Suprapubic skin (tissue), 4 donors: ENCODE measurements around the gene KCNK5. TPM values are rescaled to one million over a fixed set of nuclear protein-coding genes. Genes with fewer than 3 reads are reported as not detected.

ENCODE experiments used
- DNase-seq, 2 donors: peaks; one replicate each; pipeline ENCODE4 v3.0.0-alpha.2; 2019; ENCODE audit warnings: low spot score in 2 of 2
- H3K27ac ChIP-seq: fragments of 200-600 bp; sonication (generic); one replicate; pipeline ENCODE4 v1.5.1; 2019
- H3K27me3 ChIP-seq: fragments of 200-600 bp; sonication (generic); one replicate; pipeline ENCODE4 v1.5.1; 2019
- H3K36me3 ChIP-seq: fragments of 200-600 bp; sonication (generic); one replicate; pipeline ENCODE4 v1.5.1; 2019
- H3K4me1 ChIP-seq: fragments of 200-600 bp; sonication (generic); one replicate; pipeline ENCODE4 v1.5.1; 2019
- H3K4me3 ChIP-seq: fragments of 200-600 bp; sonication (generic); one replicate; pipeline ENCODE4 v1.5.1; 2019; ENCODE audit warnings: mild to moderate bottlenecking
- H3K9me3 ChIP-seq: fragments of 200-600 bp; sonication (generic); one replicate; pipeline ENCODE4 v1.5.1; 2019
- CTCF ChIP-seq, 2 donors: fragments of 200-600 bp in 1 of 2; fragments of 450-650 bp in 1 of 2; sonication (generic) in 1 of 2; IDR thresholded peaks; one replicate each; pipeline ENCODE4 v1.5.1; 2016 to 2019; ENCODE audit warnings: antibody characterized with exemption in 2 of 2, mild to moderate bottlenecking in 1 of 2, moderate library complexity in 1 of 2
- EP300 ChIP-seq: sonication (generic); formaldehyde crosslinking; IDR thresholded peaks from one replicate; pipeline ENCODE4 v1.6.1; 2017; ENCODE audit warnings: antibody characterized with exemption
- POLR2A ChIP-seq, 2 donors: fragments of 450-650 bp; IDR thresholded peaks; one replicate each; pipeline ENCODE4 v1.6.1; 2017; ENCODE audit warnings: antibody characterized with exemption in 2 of 2, mild to moderate bottlenecking in 2 of 2, moderate library complexity in 2 of 2
- POLR2AphosphoS5 ChIP-seq, 3 donors: sonication (generic); formaldehyde crosslinking; IDR thresholded peaks; one replicate each; pipeline ENCODE4 v1.6.1; 2017; ENCODE audit warnings: antibody characterized with exemption in 3 of 3
- WGBS: methylation state at CpG from one replicate; pipeline ENCODE4 v1.1.5; 2018; 5-methylcytosine and 5-hydroxymethylcytosine counted together
- total RNA-seq, 4 donors: library from RNA; depleted of rRNA; stranded (reverse); fragments of >200 nt; gene quantifications; one replicate each; pipeline ENCODE4 v1.1.0, GENCODE V29; 2016

The KCNK5 gene
- total RNA-seq, 4 donors from 2014 or later: 18.6 to 43.9 (median 26.3) TPM

DNA sequence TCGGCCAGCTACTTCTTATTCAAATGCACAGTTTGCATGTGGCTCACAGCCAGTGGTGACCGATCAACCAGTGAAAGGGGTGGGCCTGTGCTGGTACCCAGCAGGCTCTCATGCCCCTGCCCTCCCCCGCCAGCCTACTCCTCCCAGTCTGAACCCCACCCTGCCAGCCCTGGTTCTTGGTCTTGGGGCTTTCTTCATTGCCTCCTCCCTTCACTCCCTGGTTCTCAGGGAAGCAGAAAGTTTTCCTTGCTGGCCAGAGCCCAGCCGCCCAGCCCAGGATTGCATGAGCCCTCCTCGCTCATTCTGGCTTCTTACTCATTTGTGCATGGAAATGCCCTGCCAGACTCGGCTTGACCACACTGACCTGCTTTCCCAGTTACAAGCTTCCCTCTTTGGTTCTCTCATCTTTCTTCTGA lies 44.1 kb upstream of the KCNK5 start:
- Histone ChIP-seq H3K27ac (no peak overlapping the region), H3K9me3 (no peaks in the 10 kb centered on the region), H3K36me3 (no peaks in the 10 kb centered on the region), H3K4me3 (no peak overlapping the region), H3K27me3 (peaks cover 3% of the 10 kb centered on the region), H3K4me1 (no peaks in the 10 kb centered on the region)
- WGBS: 72% methylated on average over 5 of the region's 6 CpGs
- no peak for DNase-seq
- TF ChIP-seq EP300: no peak
- TF ChIP-seq POLR2A (IDR thresholded peaks at IDR 0.05): no peak
- no peak for TF ChIP-seq CTCF (IDR thresholded peaks at IDR 0.05)
- no peak for TF ChIP-seq POLR2AphosphoS5 (IDR thresholded peaks at IDR 0.05)

GRCh38 chr6:39269961-39270360 lies 40.7 kb upstream of the KCNK5 start:
- Histone ChIP-seq H3K4me3 (no peak overlapping the region), H3K27me3 (peaks cover 3% of the 10 kb centered on the region), H3K27ac (no peak overlapping the region), H3K36me3 (no peaks in the 10 kb centered on the region), H3K9me3 (no peaks in the 10 kb centered on the region), H3K4me1 (no peaks in the 10 kb centered on the region)
- TF ChIP-seq CTCF (IDR thresholded peaks at IDR 0.05) (no peak), POLR2AphosphoS5 (IDR thresholded peaks at IDR 0.05) (no peak), EP300 (no peak), POLR2A (IDR thresholded peaks at IDR 0.05) (no peak)
- no peak for DNase-seq
- 87% methylated on average over 1 of the region's 1 CpG for WGBS

DNA sequence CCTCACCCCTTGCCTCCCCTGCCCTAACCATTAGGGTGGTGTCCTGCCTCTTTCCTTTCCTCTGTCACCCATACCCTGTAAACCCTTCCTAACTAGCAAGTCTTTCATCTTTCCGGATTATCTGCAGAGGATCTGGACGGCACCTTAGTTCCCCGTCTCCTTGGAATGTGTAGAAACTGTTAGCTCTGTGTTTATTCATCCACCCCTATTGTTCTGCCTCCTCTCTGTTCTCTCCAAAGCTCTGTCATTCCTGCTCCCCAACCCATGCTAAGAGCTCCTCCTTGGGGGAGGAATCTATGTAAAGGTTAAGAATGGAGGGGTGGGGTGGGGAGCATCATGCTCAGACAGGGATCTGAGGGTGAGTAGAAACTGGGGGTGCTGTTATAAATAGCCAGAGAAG lies 39.4 kb upstream of the KCNK5 start:
- H3K4me3 ChIP-seq: no peak overlapping the region
- H3K27ac ChIP-seq: no peak overlapping the region
- H3K9me3 ChIP-seq: no peaks in the 10 kb centered on the region
- no peak for DNase-seq
- TF ChIP-seq CTCF (IDR thresholded peaks at IDR 0.05) (no peak), EP300 (no peak), POLR2A (IDR thresholded peaks at IDR 0.05) (no peak), POLR2AphosphoS5 (IDR thresholded peaks at IDR 0.05) (no peak)
- WGBS: 85% methylated on average over 3 of the region's 3 CpGs
- peaks cover under 1% of the 10 kb centered on the region for H3K4me1 ChIP-seq
- no peaks in the 10 kb centered on the region for H3K36me3 ChIP-seq
- H3K27me3 ChIP-seq: peaks cover 3% of the 10 kb centered on the region

GRCh38 chr6:39268171-39268570 lies 38.9 kb upstream of the KCNK5 start:
- H3K9me3 ChIP-seq: no peaks in the 10 kb centered on the region
- 84% methylated on average over 6 of the region's 7 CpGs for WGBS
- no peak overlapping the region for H3K4me3 ChIP-seq
- no peak for DNase-seq
- H3K27me3 ChIP-seq: no peaks in the 10 kb centered on the region
- H3K27ac ChIP-seq: no peak overlapping the region
- TF ChIP-seq POLR2AphosphoS5 (IDR thresholded peaks at IDR 0.05) (no peak), EP300 (no peak), CTCF (IDR thresholded peaks at IDR 0.05) (no peak), POLR2A (IDR thresholded peaks at IDR 0.05) (no peak)
- peaks cover 6% of the 10 kb centered on the region for H3K4me1 ChIP-seq
- no peaks in the 10 kb centered on the region for H3K36me3 ChIP-seq

DNA sequence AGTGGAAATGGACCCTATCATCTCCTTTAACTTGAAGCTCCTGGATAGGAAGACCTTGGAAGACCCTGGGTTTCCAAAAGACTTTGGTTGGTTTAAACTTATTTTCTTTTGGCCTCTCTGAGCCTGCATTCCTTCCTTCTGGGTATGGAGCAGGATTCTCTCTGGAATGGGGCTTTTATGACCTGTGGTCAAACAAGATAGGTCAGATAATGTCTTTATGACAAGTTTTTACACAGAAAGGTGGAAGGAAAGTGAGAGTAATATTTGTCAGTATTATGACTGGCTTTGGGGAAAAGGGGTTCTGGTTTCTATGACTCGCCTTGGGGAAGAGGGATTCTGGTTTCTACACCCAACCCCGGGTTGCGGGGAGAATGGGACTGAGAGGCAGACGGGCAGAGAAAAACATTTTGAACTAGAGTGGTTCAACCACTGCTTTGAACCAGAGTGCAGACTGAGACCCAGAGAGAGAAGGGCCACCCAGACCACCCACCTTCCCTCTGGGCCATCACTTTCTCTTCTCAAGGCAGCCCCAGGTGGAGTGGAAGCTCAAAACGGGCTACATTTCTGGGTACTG lies 37.6 kb upstream of the KCNK5 start:
- Histone ChIP-seq H3K27ac (no peak overlapping the region), H3K4me1 (peaks cover 9% of the 10 kb centered on the region), H3K36me3 (no peaks in the 10 kb centered on the region), H3K27me3 (peaks cover 2% of the 10 kb centered on the region), H3K9me3 (no peaks in the 10 kb centered on the region), H3K4me3 (no peak overlapping the region)
- WGBS: 80% methylated on average over 5 of the region's 5 CpGs
- TF ChIP-seq EP300: no peak
- no peak for TF ChIP-seq POLR2A (IDR thresholded peaks at IDR 0.05)
- no peak for TF ChIP-seq CTCF (IDR thresholded peaks at IDR 0.05)
- TF ChIP-seq POLR2AphosphoS5 (IDR thresholded peaks at IDR 0.05): no peak
- no peak for DNase-seq
